Mesenchymal stem cell (in vitro differentiated cells and primary cell): Measurements from ENCODE around the gene SP110.

Source experiments
- DNase-seq: peaks from one replicate; pipeline ENCODE4 v3.0.0-alpha.2; 2013
- H2AFZ ChIP-seq: one replicate; pipeline ENCODE4 v1.6.1; 2013; ENCODE audit warnings: low read depth, mild to moderate bottlenecking, control low read depth, inconsistent platforms, low read length, moderate library complexity
- H2AK5ac ChIP-seq: 2 replicates; pipeline ENCODE4 v1.6.1; 2013; ENCODE audit warnings: low read length, moderate library complexity, mild to moderate bottlenecking, inconsistent platforms; ENCODE audit not compliant: severe bottlenecking
- H2BK120ac ChIP-seq: one replicate; pipeline ENCODE4 v1.6.1; 2013; ENCODE audit warnings: low read depth, mild to moderate bottlenecking, inconsistent platforms, low read length, moderate library complexity
- H2BK12ac ChIP-seq, 2 experiments: one replicate each; pipeline ENCODE4 v1.6.1; 2013; ENCODE audit warnings: inconsistent platforms in 2 of 2, low read length in 2 of 2, mild to moderate bottlenecking in 2 of 2, moderate library complexity in 2 of 2, control low read depth in 1 of 2
- H2BK15ac ChIP-seq: one replicate; pipeline ENCODE4 v1.6.1; 2013; ENCODE audit warnings: mild to moderate bottlenecking, low read depth, inconsistent platforms; ENCODE audit not compliant: poor library complexity, severe bottlenecking
- H2BK5ac ChIP-seq: 2 replicates; pipeline ENCODE4 v1.6.1; 2013; ENCODE audit warnings: low read depth, mild to moderate bottlenecking, low read length, control low read depth, inconsistent platforms; ENCODE audit not compliant: poor library complexity, severe bottlenecking
- H3K14ac ChIP-seq, 2 experiments: one replicate each; pipeline ENCODE4 v1.6.1; 2013; ENCODE audit warnings: inconsistent platforms in 2 of 2, low read length in 2 of 2, control low read depth in 1 of 2, mild to moderate bottlenecking in 1 of 2, moderate library complexity in 1 of 2
- H3K18ac ChIP-seq, 2 experiments: one replicate each; pipeline ENCODE4 v1.6.1; 2013; ENCODE audit warnings: inconsistent platforms in 2 of 2, low read length in 2 of 2, control low read depth in 1 of 2, low read depth in 1 of 2, mild to moderate bottlenecking in 1 of 2
- H3K23ac ChIP-seq, 2 experiments: one replicate each; pipeline ENCODE4 v1.6.1; 2013; ENCODE audit warnings: inconsistent platforms in 2 of 2, low read length in 2 of 2, mild to moderate bottlenecking in 2 of 2, moderate library complexity in 2 of 2, control low read depth in 1 of 2
- H3K27ac ChIP-seq: 2 replicates; pipeline ENCODE4 v1.5.1; 2013; ENCODE audit warnings: mild to moderate bottlenecking, moderate library complexity, low read length, control low read depth, inconsistent platforms; ENCODE audit not compliant: poor library complexity, severe bottlenecking
- H3K27me3 ChIP-seq, 2 experiments: 2 replicates each; pipeline versions ENCODE4 v1.6.1 to v1.7.0; 2013; ENCODE audit warnings: low read length in 2 of 2, mild to moderate bottlenecking in 2 of 2, moderate library complexity in 2 of 2, control low read depth in 1 of 2, inconsistent platforms in 1 of 2; ENCODE audit not compliant: control insufficient read depth in 1 of 2, insufficient read depth in 1 of 2
- H3K36me3 ChIP-seq, 2 experiments: 2 replicates each; pipeline versions ENCODE4 v1.6.1 to v1.7.0; 2013; ENCODE audit warnings: low read length in 2 of 2, control low read depth in 1 of 2, inconsistent platforms in 1 of 2, low read depth in 1 of 2, mild to moderate bottlenecking in 1 of 2; ENCODE audit not compliant: insufficient read depth in 2 of 2, control insufficient read depth in 1 of 2
- H3K4ac ChIP-seq, 2 experiments: one replicate each; pipeline ENCODE4 v1.6.1; 2013; ENCODE audit warnings: inconsistent platforms in 2 of 2, low read length in 2 of 2, mild to moderate bottlenecking in 2 of 2, moderate library complexity in 2 of 2, control low read depth in 1 of 2, low read depth in 1 of 2
- H3K4me1 ChIP-seq: 2 replicates; pipeline ENCODE4 v1.6.1; 2013; ENCODE audit warnings: low read depth, low read length, control low read depth; ENCODE audit not compliant: control insufficient read depth, insufficient read depth
- H3K4me2 ChIP-seq: 2 replicates; pipeline ENCODE4 v1.6.1; 2013; ENCODE audit warnings: low read length, mild to moderate bottlenecking, inconsistent platforms; ENCODE audit not compliant: poor library complexity, severe bottlenecking
- H3K4me3 ChIP-seq, 2 experiments: 2 replicates each; pipeline versions ENCODE4 v1.5.1 to v1.7.0; 2013; ENCODE audit warnings: low read length in 2 of 2, mild to moderate bottlenecking in 2 of 2, control low read depth in 1 of 2, low read depth in 1 of 2; ENCODE audit not compliant: insufficient read depth in 1 of 2
- H3K79me1 ChIP-seq: replicated peaks from 2 replicates; pipeline ENCODE4 v1.6.1; 2013; ENCODE audit warnings: mild to moderate bottlenecking, control low read depth, low read length, inconsistent platforms; ENCODE audit not compliant: poor library complexity, severe bottlenecking
- H3K9ac ChIP-seq: 2 replicates; pipeline ENCODE4 v1.7.0; 2013; ENCODE audit warnings: mild to moderate bottlenecking, low read length, moderate library complexity
- H3K9me3 ChIP-seq: 2 replicates; pipeline ENCODE4 v1.7.0; 2013; ENCODE audit warnings: mild to moderate bottlenecking, low read length; ENCODE audit not compliant: control insufficient read depth
- H4K8ac ChIP-seq: one replicate; pipeline ENCODE4 v1.6.1; 2013; ENCODE audit warnings: inconsistent platforms, mild to moderate bottlenecking, low read length, moderate library complexity
- H4K91ac ChIP-seq: one replicate; pipeline ENCODE4 v1.6.1; 2013; ENCODE audit warnings: mild to moderate bottlenecking, low read length, inconsistent platforms
- WGBS: methylation state at CpG from one replicate; pipeline ENCODE4 v1.1.7; 2013; ENCODE audit warnings: mixed read lengths; 5-methylcytosine and 5-hydroxymethylcytosine counted together

Gene SP110

GRCh38 chr2:230230496-230231200, 10.9 kb upstream of the SP110 start:
- Histone ChIP-seq H3K23ac (no peak overlapping the region), H4K91ac (no peak overlapping the region), H3K14ac (no peak overlapping the region), H3K27me3 (no peaks in the 10 kb centered on the region), H3K36me3 (no peaks in the 10 kb centered on the region), H3K9me3 (peaks cover 13% of the 10 kb centered on the region), H2AK5ac (no peak overlapping the region), H4K8ac (no peak overlapping the region), H2BK120ac (no peak overlapping the region), H3K9ac (no peak overlapping the region), H2AFZ (no peak overlapping the region), H3K27ac (peak overlapping the region; percentile 87), H2BK5ac (no peak overlapping the region), H3K4ac (no peak overlapping the region), H2BK12ac (no peak overlapping the region), H3K4me3 (no peak overlapping the region), H3K79me1 (no peaks in the 10 kb centered on the region), H2BK15ac (no peak overlapping the region), H3K18ac (no peak overlapping the region), H3K4me2 (no peak overlapping the region), H3K4me1 (peaks cover 2% of the 10 kb centered on the region)
- no peak for DNase-seq
- no CpG with 5 or more reads among the region's 2 CpGs for WGBS

DNA sequence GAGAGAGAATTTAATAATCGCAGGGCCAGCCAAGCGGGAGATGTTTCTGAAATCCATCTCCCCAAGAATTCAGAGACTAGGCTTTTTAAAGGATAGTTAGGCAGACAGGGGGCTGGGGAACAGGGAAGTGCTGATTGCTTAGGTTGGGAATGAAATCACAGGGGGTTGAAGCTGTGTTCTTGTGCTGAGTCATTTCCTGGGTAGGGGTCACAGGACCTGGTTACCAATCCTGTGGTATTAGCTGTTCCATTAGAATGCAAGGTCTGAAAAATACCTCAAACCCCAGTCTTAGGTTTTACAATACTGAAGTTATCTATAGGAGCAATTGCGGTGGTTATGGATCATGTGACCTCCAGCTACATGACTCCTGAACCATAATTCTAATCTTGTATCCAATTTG, 10.3 kb upstream of the SP110 start:
- Histone ChIP-seq H2BK12ac (no peak overlapping the region), H4K8ac (no peak overlapping the region), H2BK5ac (no peak overlapping the region), H3K27me3 (no peaks in the 10 kb centered on the region), H3K9me3 (peaks cover 13% of the 10 kb centered on the region), H3K23ac (no peak overlapping the region), H4K91ac (no peak overlapping the region), H3K79me1 (no peaks in the 10 kb centered on the region), H2AK5ac (no peak overlapping the region), H3K9ac (no peak overlapping the region), H3K4me3 (no peak overlapping the region), H3K27ac (peak overlapping the region; percentile 87), H2BK120ac (no peak overlapping the region), H3K14ac (no peak overlapping the region), H3K4me1 (peaks cover 2% of the 10 kb centered on the region), H3K18ac (no peak overlapping the region), H2AFZ (no peak overlapping the region), H3K36me3 (no peaks in the 10 kb centered on the region), H2BK15ac (no peak overlapping the region), H3K4me2 (no peak overlapping the region), H3K4ac (no peak overlapping the region)
- DNase-seq, result peak; percentile 88
- 85% methylated on average over 2 of the region's 3 CpGs for WGBS

DNA sequence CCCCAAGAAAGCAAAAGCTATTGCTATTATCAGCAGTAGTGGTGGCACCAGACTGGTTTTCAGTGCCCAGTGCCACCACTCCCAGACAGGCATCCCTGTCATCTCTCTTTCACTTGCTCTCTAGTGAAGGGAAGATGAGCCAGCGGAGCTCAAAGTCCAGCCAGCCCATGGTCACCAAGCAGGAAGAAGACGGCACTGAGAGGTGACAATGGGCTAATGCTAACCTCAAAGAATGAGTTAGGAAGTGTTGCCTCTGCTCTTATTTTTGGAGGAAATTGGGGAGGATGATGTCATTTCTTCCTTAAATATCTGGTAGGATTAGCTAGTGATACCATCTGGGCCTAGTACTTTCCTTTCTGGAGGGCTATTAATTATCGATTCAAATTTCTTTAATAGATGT, 7.4 kb upstream of the SP110 start:
- Histone ChIP-seq H3K4me3 (no peak overlapping the region), H2AK5ac (peak overlapping the region; percentile 53), H3K9me3 (peaks cover 13% of the 10 kb centered on the region), H3K14ac (no peak overlapping the region), H3K23ac (no peak overlapping the region), H2BK120ac (no peak overlapping the region), H3K18ac (no peak overlapping the region), H3K4me2 (no peak overlapping the region), H3K4ac (no peak overlapping the region), H3K9ac (no peak overlapping the region), H3K27ac (no peak overlapping the region), H4K8ac (no peak overlapping the region), H2BK15ac (no peak overlapping the region), H2AFZ (no peak overlapping the region), H3K4me1 (peaks cover 2% of the 10 kb centered on the region), H2BK12ac (no peak overlapping the region), H4K91ac (no peak overlapping the region), H3K79me1 (no peaks in the 10 kb centered on the region), H3K27me3 (no peaks in the 10 kb centered on the region), H2BK5ac (no peak overlapping the region), H3K36me3 (no peaks in the 10 kb centered on the region)
- 94% methylated on average over 2 of the region's 3 CpGs for WGBS
- no peak for DNase-seq

- H2AFZ ChIP-seq, result no peak overlapping the region
- H2BK15ac ChIP-seq, result no peak overlapping the region
- peaks cover 12% of the 10 kb centered on the region for H3K9me3 ChIP-seq
- H3K4me2 ChIP-seq, result no peak overlapping the region
- no peaks in the 10 kb centered on the region for H3K27me3 ChIP-seq
- WGBS, result 96% methylated on average over 3 of the region's 4 CpGs
- no peak overlapping the region for H3K4me3 ChIP-seq
- DNase-seq, result no peak
- no peak overlapping the region for H3K27ac ChIP-seq
- no peak overlapping the region for H2BK12ac ChIP-seq
- no peak overlapping the region for H4K91ac ChIP-seq
- no peaks in the 10 kb centered on the region for H3K79me1 ChIP-seq
- H2AK5ac ChIP-seq, result no peak overlapping the region
- no peak overlapping the region for H4K8ac ChIP-seq
- no peak overlapping the region for H2BK120ac ChIP-seq
- no peak overlapping the region for H3K23ac ChIP-seq
- no peak overlapping the region for H3K4ac ChIP-seq
- H3K18ac ChIP-seq, result no peak overlapping the region
- no peaks in the 10 kb centered on the region for H3K36me3 ChIP-seq
- H3K4me1 ChIP-seq, result peaks cover 3% of the 10 kb centered on the region
- no peak overlapping the region for H3K9ac ChIP-seq
- H3K14ac ChIP-seq, result no peak overlapping the region
- no peak overlapping the region for H2BK5ac ChIP-seq
Observed at GRCh38 chr2:230226051-230226551, 6.3 kb upstream of the SP110 start.
